GM19455 (cell line): ENCODE data around the gene PGK1.
"Not testable (repeated sequence)": the region's sequence is repeated elsewhere in the genome, so short reads cannot be mapped to it uniquely, and the experiment has no call there.

ENCODE experiments used
- ATAC-seq: cut with Tn5 transposase; IDR thresholded peaks from one replicate; pipeline ENCODE4 v1.9.1; 2021; ENCODE audit not compliant: unreplicated experiment

PGK1 gene

GRCh38 chrX:78111140-78111931 lies 7.3 kb downstream of the PGK1 start:
- ATAC-seq: no peak

DNA sequence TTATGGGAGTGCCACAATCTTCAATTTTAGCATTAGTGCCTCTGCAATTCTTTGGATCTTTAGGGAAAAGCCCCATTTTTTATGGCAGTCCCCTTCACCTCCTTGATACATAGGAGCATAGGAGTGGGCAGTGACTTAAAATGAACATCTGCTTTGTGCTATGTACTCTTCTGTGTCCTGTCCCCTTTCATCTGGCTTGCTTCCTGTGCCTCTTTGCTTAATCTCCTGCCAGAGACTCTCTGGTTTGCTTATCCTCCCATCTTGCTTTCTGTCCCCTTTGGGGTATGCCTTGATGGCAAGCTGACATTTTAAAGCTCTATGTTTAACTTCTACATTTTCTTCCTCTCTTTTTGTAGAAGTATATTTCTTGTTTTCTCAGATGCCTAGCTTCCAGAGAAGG lies 12.3 kb downstream of the PGK1 start:
- ATAC-seq: no peak

DNA sequence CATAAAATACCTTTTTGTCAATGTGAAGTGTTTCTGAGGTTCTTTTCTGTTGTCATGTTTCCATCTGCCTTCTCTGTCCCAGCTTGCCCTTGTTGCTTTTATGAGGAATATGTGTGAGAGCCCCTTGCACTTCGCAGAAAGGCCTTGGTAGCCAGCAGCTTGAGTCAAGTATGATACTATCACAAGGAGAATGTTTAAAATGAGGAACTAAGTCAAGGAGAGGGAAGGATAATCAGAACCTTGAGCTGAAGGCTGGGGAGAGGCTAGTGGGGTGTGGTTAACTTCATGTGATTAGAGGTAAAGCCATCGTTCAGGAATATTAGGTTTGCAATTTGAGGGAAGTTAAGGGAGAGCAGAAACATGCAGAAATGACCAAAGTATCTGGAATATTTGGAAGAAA lies 12.7 kb downstream of the PGK1 start:
- no peak for ATAC-seq

GRCh38 chrX:78118628-78119027 lies 14.6 kb downstream of the PGK1 start:
- ATAC-seq: no peak

- no peak for ATAC-seq
Measured at GRCh38 chrX:78119521-78120227, 15.6 kb downstream of the PGK1 start.

DNA sequence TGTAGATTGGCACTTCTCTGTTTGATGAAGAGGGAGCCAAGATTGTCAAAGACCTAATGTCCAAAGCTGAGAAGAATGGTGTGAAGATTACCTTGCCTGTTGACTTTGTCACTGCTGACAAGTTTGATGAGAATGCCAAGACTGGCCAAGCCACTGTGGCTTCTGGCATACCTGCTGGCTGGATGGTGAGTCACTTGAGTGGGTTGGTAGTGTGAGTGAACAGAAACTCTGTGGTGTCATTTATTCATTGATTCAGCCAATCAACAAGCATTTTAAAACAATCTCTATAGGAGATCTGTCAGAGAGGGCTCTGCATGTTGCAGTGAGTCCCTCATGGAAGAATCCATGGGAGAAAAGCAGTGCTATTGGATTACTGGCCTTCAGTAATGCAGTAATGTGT lies 19.1 kb downstream of the PGK1 start:
- ATAC-seq: no peak

GRCh38 chrX:78124307-78124706 lies 20.3 kb downstream of the PGK1 start:
- ATAC-seq: no peak

DNA sequence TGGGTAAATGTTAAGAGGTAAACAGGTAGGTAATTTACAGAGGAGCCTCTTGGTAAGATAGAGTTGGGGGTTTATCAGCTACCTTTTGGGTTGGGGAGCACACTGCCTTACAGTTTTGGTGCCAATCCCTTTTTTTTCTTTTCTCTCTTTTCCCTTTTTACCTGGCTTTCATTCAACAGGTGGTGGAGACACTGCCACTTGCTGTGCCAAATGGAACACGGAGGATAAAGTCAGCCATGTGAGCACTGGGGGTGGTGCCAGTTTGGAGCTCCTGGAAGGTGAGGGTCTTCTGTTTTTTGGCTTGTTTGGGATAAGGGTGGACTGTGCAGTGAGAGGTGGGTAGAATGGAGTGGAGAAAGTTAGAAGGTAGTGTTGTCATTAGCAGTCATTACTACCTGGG lies 21.1 kb downstream of the PGK1 start:
- no peak for ATAC-seq

- not testable (repeated sequence) for ATAC-seq
Measured at GRCh38 chrX:78125781-78126180, 21.7 kb downstream of the PGK1 start.

- ATAC-seq: no peak
Measured at GRCh38 chrX:78129714-78130113, 25.7 kb downstream of the PGK1 start.

DNA sequence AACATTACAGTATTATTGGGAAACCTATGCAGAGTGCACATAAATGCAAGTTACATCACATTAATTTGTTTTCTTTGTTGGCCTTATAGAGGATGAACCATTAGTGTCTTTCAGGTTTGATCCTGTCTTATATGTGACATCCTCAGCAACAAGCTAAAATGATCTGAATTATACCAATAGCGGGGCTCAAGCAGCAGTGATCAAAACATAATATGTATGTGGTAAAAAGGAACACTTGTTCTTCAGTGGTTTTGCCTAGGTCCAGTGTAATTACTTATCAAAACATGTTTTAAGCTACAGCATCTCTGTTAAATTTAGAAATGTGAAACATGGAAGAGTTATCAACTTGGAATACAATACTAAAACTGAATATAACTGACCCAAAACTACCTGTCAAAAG lies 26.3 kb downstream of the PGK1 start:
- ATAC-seq: no peak

DNA sequence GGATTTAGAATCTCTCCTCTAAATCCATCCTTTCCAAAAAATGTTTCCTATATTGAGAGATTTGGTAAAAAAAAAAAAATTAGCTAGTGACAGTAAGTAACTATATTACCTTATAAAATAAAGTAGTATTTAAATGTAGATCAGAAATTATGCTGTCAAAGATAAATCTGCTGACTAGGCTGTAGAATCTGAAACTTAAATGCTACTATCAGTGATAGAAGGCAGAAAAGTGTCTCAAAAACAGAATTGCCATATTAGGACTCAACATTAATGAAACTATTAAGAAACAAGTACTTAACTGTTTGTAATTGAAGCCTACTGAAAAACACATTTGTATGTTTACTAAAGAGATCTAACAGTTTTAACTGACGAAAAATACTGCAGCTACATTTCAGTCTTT lies 27.1 kb downstream of the PGK1 start:
- no peak for ATAC-seq

- ATAC-seq: no peak
Measured at GRCh38 chrX:78133238-78133960, 29.4 kb downstream of the PGK1 start.

- peak; percentile 95 for ATAC-seq
Measured at GRCh38 chrX:78139160-78140123, 35.4 kb downstream of the PGK1 start, which contains the start of gene TAF9B. TAF9B (minus strand) TSS chrX:78139650; CDS start chrX:78139611, 39 bp downstream.

DNA sequence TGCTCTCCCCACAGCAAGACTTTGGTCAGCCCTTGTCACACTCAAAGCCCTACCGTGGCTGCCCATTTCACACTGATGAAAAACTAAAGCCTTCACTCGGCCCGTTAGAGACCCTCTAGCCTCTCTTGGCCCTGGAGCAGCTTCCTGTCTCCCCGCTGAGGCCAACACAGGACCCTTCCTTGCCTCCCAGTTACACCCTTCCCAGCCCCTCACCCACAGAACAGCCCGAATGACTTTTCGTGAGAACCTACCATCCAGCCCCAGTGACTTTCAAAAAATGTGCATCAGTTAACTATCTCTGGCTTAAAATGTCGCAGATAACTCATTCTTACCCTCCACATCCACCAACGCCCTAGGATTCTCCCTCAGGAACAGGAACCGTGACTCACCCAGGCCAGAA lies 36.2 kb downstream of the PGK1 start:
- ATAC-seq: no peak

DNA sequence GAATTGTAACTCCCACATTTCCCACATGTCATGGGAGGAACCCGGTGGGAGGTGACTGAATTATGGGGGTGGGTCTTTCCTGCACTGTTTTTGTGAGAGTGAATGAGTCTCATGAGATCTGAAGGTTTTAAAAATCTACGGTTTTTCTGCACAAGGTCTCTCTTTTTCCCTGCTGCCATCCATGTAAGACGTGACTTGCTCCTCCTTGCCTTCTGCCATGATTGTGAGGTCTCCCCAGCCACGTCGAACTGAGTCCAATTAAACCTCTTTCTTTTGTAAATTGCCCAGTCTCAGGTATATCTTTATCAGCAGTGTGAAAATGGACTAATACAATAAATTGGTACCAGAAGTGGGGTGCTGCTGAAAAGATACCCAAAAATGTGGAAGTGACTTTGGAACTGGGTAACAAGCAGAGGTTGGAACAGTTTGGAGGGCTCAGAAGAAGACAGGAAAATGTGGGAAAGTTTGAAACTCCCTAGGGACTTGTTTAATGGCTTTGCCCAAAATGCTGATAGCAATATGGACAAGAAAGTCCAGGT lies 43.0 kb downstream of the PGK1 start:
- not testable (repeated sequence) for ATAC-seq

GRCh38 chrX:78157373-78157772 lies 53.3 kb downstream of the PGK1 start:
- not testable (repeated sequence) for ATAC-seq

GRCh38 chrX:78157846-78158245 lies 53.8 kb downstream of the PGK1 start:
- not testable (repeated sequence) for ATAC-seq

GRCh38 chrX:78160711-78161110 lies 56.7 kb downstream of the PGK1 start:
- ATAC-seq: not testable (repeated sequence)

DNA sequence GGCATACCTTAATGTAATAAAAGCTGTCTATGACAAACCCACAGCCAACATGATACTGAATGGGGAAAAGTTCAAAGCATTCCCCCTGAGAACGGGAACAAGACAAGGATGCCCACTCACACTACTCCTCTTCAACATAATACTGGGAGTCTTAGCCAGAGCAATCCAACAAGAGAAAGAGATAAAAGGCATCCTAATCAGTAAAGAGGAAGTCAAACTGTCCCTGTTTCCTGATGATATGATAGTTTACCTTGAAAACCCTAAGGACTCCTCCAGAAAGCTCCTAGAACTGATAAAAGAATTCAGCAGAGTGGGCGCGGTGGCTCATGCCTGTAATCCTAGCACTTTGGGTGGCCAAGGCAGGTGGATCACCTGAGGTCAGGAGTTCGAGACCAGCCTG lies 59.1 kb downstream of the PGK1 start:
- ATAC-seq: not testable (repeated sequence)
